Psoas muscle (tissue), 8 donors: Measurements from ENCODE around the gene USB1. TPM values are rescaled to one million over a fixed set of nuclear protein-coding genes. Genes with fewer than 3 reads are reported as not detected.
A peak's percentile ranks its signal among the peaks of the same experiment; 100 is the strongest.

Source experiments
- ATAC-seq, 4 donors: fragments of 200-7000 bp; cut with Tn5 transposase; one replicate each; pipeline ENCODE4 v1.9.1; 2020; ENCODE audit warnings: moderate library complexity in 3 of 4, mild to moderate bottlenecking in 2 of 4
- DNase-seq, 2 donors: peaks; one replicate each; pipeline ENCODE4 v3.0.0-alpha.2; 2020
- H3K27ac ChIP-seq: fragments of 200-600 bp; one replicate; pipeline ENCODE4 v1.8.0; 2022
- H3K27me3 ChIP-seq, 3 donors: fragments of 200-600 bp in 1 of 3; one replicate each; pipeline versions ENCODE4 v1.6.1 to v1.8.0; 2013 to 2022; ENCODE audit warnings: low read length in 2 of 3, mild to moderate bottlenecking in 2 of 3, moderate library complexity in 1 of 3; ENCODE audit not compliant: insufficient read depth in 3 of 3
- H3K36me3 ChIP-seq, 2 donors: fragments of 200-600 bp in 1 of 2; one replicate each; pipeline versions ENCODE4 v1.6.1 to v1.8.0; 2013 to 2022; ENCODE audit warnings: low read depth in 1 of 2, mild to moderate bottlenecking in 1 of 2, moderate library complexity in 1 of 2; ENCODE audit not compliant: insufficient read depth in 1 of 2
- H3K4me1 ChIP-seq: fragments of 200-600 bp; one replicate; pipeline ENCODE4 v1.8.0; 2022
- H3K4me3 ChIP-seq: fragments of 200-600 bp; one replicate; pipeline ENCODE4 v1.8.0; 2022; ENCODE audit warnings: mild to moderate bottlenecking
- H3K9me3 ChIP-seq: fragments of 200-600 bp; one replicate; pipeline ENCODE4 v1.8.0; 2022
- CTCF ChIP-seq: fragments of 200-600 bp; IDR thresholded peaks from one replicate; pipeline ENCODE4 v1.8.0; 2022; ENCODE audit warnings: antibody characterized with exemption
- WGBS, 3 donors: extraction: QIAGEN DNeasy Blood & Tissue Kit; methylation state at CpG; one replicate each; pipeline versions ENCODE4 v1.1.6 to v1.1.7; 2013; 5-methylcytosine and 5-hydroxymethylcytosine counted together
- intact Hi-C, 2 donors: fragments of 100-400 bp; cut with DNase I; formaldehyde crosslinking; loops; one replicate each; pipeline versions ENCODE4 v1.11.0 to v1.14.2; 2022
- polyA plus RNA-seq, 3 donors: library from polyadenylated mRNA; stranded (reverse); fragments of 200-250 nt; gene quantifications; one replicate each; pipeline ENCODE4 v1.2.3, GENCODE V29; 2013
- total RNA-seq, 4 donors: library from RNA; stranded (reverse); fragmentation: NEBNext Ultra II Directional in 2 of 4; extraction: Animal tissue kit (Norgen Biotek cat#: 25700) in 2 of 4; gene quantifications; one replicate each; pipeline versions ENCODE4 v1.2.1 to v1.2.4, GENCODE V29; 2021 to 2023
- donor health status: healthy with polysubstance abuse.
- donor health status: DM: no; HTN: no; CAD: no; lungs with moderate emphysema.
- donor health status: Bipolar disorder and iron deficiency.
- donor health status: healthy.
- donor health status: DM: yes; HTN: yes; CAD: no.
- donor health status: DM: no; HTN: no; CAD: no.
- donor health status: DM: no; HTN: no; CAD: no.
- donor health status: DM: yes; HTN: yes; CAD: no.

USB1 gene
- total and polyA plus RNA-seq, 7 donors = 10.1 to 30.7 (median 18.5) TPM

GRCh38 chr16:58047557-58048348 lies 46.5 kb downstream of the USB1 start:
- peaks cover 4% of the 10 kb centered on the region for H3K4me1 ChIP-seq
- ATAC-seq = peak in 2 of 4 donors; percentile 8 to 21
- H3K4me3 ChIP-seq = no peak overlapping the region
- 65 to 71% (median 68%) methylated on average over 19 of the region's 19 CpGs for WGBS, 3 donors
- no peaks in the 10 kb centered on the region for H3K27me3 ChIP-seq
- H3K36me3 ChIP-seq = peaks cover 0 to 15% of the 10 kb centered on the region in 2 donors
- H3K9me3 ChIP-seq = no peaks in the 10 kb centered on the region
- H3K27ac ChIP-seq = no peak overlapping the region
- TF ChIP-seq CTCF = no peak
- peak in 1 of 2 donors; percentile 42 for DNase-seq
- intact Hi-C loops = no loop called here

GRCh38 chr16:58048494-58049231 lies 47.5 kb downstream of the USB1 start:
- intact Hi-C loops = no loop called here
- Histone ChIP-seq H3K4me1 (peaks cover 4% of the 10 kb centered on the region), H3K9me3 (no peaks in the 10 kb centered on the region), H3K36me3 (peaks cover 0 to 7% of the 10 kb centered on the region in 2 donors), H3K27me3 (no peaks in the 10 kb centered on the region), H3K27ac (no peak overlapping the region), H3K4me3 (no peak overlapping the region)
- no peak for TF ChIP-seq CTCF
- ATAC-seq (no peak), DNase-seq (peak in 1 of 2 donors; percentile 25)
- WGBS, 3 donors = 71 to 84% (median 73%) methylated on average over 13 of the region's 13 CpGs

- no peaks in the 10 kb centered on the region for H3K36me3 ChIP-seq
- peak in 1 of 2 donors; percentile 38 for DNase-seq
- no peaks in the 10 kb centered on the region for H3K9me3 ChIP-seq
- peaks cover 4% of the 10 kb centered on the region for H3K4me1 ChIP-seq
- intact Hi-C loops = no loop called here
- WGBS, 3 donors = 52 to 65% (median 64%) methylated on average over 17 of the region's 17 CpGs
- peak in 2 of 4 donors; percentile 47 to 61 for ATAC-seq
- H3K27ac ChIP-seq = no peak overlapping the region
- H3K4me3 ChIP-seq = no peak overlapping the region
- H3K27me3 ChIP-seq = no peaks in the 10 kb centered on the region
- TF ChIP-seq CTCF = no peak
These were observed 48.3 kb downstream of the USB1 start for GRCh38 chr16:58049232-58050185.

GRCh38 chr16:58051296-58051695 lies 50.1 kb downstream of the USB1 start:
- H3K9me3 ChIP-seq = no peaks in the 10 kb centered on the region
- H3K27ac ChIP-seq = no peak overlapping the region
- DNase-seq (no peak), ATAC-seq (no peak)
- no peak for TF ChIP-seq CTCF
- no peaks in the 10 kb centered on the region for H3K27me3 ChIP-seq
- 89 to 91% (median 89%) methylated on average over 2 of the region's 2 CpGs for WGBS, 3 donors
- no peaks in the 10 kb centered on the region for H3K36me3 ChIP-seq
- intact Hi-C loops = no loop called here
- H3K4me3 ChIP-seq = no peak overlapping the region
- H3K4me1 ChIP-seq = peaks cover 4% of the 10 kb centered on the region
